Fibroblast of mammary gland (primary cell): ENCODE measurements around the gene MORC2.

Source experiments
- DNase-seq: peaks from one replicate; pipeline ENCODE4 v3.0.0-alpha.2; 2010; ENCODE audit warnings: low read depth
- H3K4me3 ChIP-seq: 2 replicates; pipeline ENCODE4 v1.5.1; 2011; ENCODE audit warnings: low read depth, mild to moderate bottlenecking, low read length, moderate library complexity; ENCODE audit not compliant: control insufficient read depth
- TF ChIP-seq, protein P1 (sequence below): conservative IDR thresholded peaks from 2 replicates; pipeline ENCODE4 v1.5.1; 2011; ENCODE audit warnings: low read depth, low read length, inconsistent platforms; ENCODE audit not compliant: control insufficient read depth, insufficient read depth

MORC2 gene

GRCh38 chr22:30968015-30968923, at the start of gene MORC2:
MORC2 (minus strand) TSS chr22:30968774; CDS start chr22:30967889, 885 bp downstream.
- DNase-seq = no peak
- H3K4me3 ChIP-seq = peak within 1 kb of the TSS; percentile 81
- TF ChIP-seq, protein P1, sequence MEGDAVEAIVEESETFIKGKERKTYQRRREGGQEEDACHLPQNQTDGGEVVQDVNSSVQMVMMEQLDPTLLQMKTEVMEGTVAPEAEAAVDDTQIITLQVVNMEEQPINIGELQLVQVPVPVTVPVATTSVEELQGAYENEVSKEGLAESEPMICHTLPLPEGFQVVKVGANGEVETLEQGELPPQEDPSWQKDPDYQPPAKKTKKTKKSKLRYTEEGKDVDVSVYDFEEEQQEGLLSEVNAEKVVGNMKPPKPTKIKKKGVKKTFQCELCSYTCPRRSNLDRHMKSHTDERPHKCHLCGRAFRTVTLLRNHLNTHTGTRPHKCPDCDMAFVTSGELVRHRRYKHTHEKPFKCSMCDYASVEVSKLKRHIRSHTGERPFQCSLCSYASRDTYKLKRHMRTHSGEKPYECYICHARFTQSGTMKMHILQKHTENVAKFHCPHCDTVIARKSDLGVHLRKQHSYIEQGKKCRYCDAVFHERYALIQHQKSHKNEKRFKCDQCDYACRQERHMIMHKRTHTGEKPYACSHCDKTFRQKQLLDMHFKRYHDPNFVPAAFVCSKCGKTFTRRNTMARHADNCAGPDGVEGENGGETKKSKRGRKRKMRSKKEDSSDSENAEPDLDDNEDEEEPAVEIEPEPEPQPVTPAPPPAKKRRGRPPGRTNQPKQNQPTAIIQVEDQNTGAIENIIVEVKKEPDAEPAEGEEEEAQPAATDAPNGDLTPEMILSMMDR = no peak

DNA sequence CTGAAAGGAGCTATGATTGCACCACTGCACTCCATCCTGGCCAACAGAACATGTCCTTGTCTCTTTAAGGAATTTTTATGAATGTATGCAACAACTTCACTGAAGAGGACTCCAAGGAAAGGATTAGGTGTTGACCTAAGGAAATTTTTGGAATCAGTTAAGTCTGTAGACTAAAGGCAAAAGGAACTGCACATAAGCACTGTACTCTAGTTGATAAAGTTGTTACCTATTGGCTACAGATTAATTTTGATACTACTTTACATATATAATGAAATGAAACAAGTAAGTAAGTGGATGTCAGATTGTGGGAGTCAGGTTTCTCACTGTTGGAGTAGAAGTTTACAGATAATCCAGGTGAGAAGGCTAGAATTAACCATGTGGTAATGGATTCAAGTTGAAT, 37.0 kb upstream of the MORC2 start:
- TF ChIP-seq, protein P1 = no peak
- DNase-seq = no peak

DNA sequence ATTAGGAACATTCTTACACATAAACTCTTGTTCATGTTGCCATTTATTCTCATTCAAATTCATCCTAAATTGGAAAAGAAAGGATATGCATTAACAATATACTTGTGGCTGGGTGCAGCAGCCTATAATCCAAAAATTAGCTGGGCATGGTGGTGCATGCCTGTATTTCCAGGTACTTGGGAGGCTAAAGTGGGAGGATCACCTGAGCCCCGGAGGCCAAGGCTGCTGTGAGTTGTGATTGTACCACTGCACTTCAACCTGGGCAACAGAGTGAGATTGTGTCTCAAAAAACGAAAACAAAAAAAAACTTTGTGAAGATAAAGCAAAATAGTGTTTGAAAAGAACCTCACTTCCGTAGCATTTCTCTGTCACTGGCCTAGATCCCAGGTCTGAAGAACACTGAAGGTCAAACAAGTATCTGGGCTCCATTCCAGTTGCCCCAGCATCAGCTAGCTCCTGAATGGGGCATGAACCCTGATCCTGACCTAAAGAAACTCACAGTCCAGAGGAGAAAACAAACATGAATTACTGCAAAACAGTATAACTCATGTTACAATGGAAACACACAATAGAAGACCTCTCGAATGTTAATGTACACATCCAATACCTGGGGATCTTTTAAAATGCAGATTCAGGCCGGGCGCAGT, 32.7 kb upstream of the MORC2 start:
- H3K4me3 ChIP-seq = no peak overlapping the region
- no peak for DNase-seq
- TF ChIP-seq, protein P1 = no peak

More for the DNA sequence above, 37.0 kb upstream of the MORC2 start:
- H3K4me3 ChIP-seq = no peak overlapping the region

GRCh38 chr22:30998329-30998728, 29.8 kb upstream of the MORC2 start:
- no peak overlapping the region for H3K4me3 ChIP-seq
- no peak for DNase-seq
- TF ChIP-seq, protein P1 = no peak

DNA sequence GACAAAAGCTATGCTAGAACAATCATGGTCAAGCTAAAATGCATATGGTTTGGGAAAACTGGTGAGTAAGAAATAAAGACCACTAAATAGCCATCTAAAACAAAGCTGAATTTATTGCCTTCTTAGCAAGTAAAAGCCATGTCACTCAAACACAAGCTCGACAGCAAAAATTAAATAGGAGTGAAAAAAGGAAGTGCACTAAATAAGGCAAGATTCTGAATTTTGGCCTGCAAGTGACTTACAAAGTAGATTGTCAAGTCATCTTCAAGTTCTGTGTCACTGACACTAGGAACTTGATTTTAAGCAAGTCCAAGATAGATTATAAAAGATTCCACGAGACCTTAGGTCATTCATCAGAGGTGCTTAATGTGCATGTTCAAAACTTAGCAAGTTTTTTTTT, 27.9 kb upstream of the MORC2 start:
- H3K4me3 ChIP-seq = no peak overlapping the region
- TF ChIP-seq, protein P1 = no peak
- DNase-seq = no peak

DNA sequence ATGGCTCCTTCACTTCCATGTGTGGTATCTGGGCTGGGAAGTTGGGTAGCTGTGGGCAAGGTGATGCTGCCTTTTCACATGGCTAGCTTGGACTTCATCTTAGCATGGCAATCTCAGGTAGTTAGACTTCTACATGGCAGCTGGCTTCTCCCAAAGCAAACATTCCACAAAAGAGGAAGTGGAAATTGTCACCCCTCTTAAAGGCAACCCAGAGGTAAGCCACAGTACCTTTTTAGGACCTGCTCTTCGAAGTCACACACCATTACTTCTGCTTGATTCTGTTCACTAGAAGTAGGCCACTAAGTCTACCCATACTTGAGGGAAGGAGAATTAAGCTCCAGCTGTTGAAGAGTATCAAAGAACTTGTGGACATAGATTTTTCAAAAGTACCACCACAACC, 26.4 kb upstream of the MORC2 start:
- TF ChIP-seq, protein P1 = no peak
- no peak for DNase-seq
- no peak overlapping the region for H3K4me3 ChIP-seq
